GM21786 (cell line): ENCODE results near the gene FXYD5.

ENCODE experiments used
- ATAC-seq: cut with Tn5 transposase; IDR thresholded peaks from one replicate; pipeline ENCODE4 v1.9.1; 2021; ENCODE audit not compliant: unreplicated experiment

The FXYD5 gene

DNA sequence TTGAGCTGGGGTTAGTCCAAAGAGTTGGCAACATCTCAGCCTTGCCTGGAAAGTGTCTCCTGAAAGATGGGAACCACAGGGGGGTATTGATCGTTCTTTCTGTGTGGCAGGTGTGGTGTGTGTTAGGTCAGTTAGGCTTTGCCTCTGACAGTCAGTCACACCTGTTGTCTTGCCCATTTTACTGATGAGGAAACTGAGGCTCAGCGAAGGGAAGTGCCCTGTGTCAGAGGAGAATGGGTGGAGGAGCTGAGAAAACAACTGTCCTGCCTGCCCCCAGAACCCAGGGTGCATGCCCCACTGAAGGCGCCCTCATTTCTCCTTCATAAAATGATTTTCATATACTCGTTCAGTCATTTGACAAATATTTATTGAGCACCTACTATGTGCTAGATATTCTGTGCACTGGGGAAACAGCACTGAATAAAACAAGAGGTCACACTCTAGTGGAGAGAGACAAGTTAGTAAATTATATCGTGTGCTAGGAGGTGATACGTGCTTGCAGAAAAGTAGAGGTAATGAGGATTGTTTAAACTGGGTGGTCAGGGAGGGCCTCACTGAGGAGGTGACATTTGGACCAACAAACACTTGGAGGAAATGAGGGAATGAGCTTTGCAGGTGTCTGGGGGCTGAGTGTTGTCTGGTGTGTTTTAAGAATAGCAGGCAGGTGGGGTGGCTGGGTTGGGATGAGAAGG lies 1.6 kb downstream of the FXYD5 start:
- ATAC-seq = no peak

DNA sequence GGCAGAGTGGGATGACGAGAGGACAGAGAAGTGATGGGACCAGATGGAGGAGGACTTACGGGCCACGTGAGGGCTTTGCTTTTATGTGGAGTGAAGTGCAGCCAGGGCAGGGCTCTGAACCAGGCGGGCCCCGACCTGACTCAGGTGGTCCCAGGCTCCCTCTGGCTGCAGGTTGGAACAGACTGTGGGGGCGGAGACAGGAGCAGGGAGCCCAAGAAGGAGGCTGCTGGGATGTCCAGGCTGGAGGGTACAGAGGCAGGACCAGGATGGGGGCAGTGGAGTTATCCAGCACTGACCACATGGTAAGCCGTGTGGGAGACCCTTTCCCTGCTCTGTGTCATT lies 2.1 kb downstream of the FXYD5 start:
- no peak for ATAC-seq

DNA sequence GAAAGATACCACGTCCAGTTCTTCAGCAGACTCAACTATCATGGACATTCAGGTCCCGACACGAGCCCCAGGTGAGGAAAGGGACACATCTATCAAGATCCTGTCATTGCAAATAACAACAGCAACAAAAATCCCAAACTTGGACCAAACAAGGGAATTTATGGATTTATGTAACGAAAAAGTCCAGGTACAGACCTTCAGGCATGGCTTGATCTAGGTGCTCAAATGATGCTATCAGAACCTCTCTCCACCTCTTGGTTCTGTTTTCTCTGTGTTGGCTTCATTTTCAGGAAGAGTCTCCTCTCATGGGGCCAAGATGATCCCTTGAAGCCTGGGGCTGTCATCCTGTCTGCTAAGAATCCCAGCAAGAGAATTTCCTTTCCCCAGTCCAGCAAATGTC lies 2.9 kb downstream of the FXYD5 start:
- no peak for ATAC-seq

DNA sequence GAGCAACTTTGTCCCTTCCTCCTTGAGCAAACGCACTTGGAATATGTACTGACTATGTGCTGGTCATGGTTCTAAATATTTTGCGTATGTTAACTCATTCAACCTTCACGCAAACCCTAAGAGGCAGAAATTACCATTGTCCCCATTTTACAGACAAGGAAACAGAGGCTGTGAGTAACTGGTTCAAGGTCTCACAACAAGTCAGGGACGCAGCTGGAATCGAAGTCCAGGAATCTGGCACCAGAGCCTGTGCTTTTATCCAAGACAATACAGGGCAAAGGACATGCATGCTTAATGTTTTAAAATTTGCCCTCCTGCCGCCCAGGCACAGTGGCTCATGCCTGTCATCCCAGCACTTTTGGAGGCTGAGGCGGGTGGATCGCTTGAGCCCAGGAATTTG lies 5.1 kb downstream of the FXYD5 start:
- ATAC-seq = no peak

DNA sequence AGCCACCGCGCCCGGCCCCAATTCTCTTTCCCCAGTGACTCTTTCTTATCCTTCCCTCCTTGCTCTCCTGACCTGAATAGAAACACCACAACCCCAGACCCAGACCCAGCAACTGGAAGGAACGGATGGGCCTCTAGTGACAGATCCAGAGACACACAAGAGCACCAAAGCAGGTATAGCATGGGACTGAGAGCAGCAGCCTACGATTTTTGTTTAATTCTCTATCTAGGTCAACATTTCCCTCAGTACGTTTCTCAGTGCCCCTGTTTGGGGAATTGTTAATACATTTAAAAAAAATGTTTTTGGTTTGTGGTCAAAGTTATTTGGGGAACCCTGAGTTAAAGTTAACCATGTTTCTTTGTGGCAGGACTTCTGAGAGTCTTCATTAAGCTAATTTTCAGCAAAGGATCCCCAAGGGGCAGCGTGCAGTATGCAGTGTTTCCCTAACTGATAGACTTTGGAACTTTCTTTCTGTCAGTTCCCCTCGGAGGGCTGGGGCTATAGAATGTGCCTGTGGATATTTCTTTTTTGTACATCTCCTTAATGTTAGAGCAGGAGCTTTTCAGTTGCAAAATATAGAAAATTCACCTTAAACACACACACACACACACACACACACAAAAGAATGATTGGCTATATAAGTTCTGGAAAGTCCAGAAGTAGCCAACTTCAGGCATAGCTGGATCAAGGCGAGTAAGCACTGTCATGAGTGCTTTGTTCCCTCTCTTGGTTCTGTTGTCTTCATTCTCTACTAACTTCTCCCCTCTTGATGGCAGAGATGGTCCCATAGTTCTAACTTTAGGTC lies 6.3 kb downstream of the FXYD5 start:
- no peak for ATAC-seq

GRCh38 chr19:35161434-35161743 lies 6.9 kb downstream of the FXYD5 start:
- ATAC-seq = no peak

- no peak for ATAC-seq
Observed at GRCh38 chr19:35162471-35163326, 8.2 kb downstream of the FXYD5 start.

- no peak for ATAC-seq
Observed at GRCh38 chr19:35164418-35164817, 9.9 kb downstream of the FXYD5 start.

DNA sequence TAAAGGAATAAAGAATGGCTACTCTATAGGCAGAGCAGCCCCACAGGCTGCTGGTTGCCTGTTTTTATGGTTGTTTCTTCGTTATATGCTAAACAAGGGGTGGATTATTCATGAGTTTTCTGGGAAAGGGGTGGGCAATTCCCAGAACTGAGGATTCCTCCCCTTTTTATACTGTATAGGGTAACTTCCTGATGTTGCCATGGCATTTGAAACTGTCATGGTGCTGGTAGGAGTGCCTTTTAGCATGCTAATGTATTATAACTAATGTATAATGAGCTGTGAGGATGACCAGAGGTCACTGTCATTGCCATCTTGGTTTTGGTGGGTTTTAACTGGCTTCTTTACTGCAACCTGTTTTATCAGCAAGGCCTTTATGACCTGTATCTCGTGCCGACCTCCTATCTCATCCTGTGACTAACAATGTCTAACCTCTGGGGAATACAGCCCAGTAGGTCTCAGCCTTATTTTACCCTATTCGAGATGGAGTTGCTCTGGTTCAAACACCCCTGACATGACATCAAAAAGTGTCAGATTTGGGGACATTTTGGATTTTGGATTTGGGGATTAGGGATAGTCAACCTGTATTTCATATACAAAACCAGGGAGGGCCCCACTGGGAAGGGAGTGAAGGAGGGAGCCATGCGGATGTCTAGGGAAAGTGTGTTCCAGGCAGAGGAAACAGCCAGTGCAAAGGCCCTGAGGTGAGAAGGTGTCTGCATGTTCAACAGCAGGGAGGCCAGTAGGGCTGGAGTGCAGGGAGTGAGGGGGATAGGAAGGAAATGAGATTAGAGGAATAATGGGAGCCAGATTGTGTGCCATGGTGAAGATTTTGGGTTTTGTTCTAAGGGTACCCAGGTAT lies 10.9 kb downstream of the FXYD5 start:
- ATAC-seq = no peak

GRCh38 chr19:35166100-35167063 lies 11.8 kb downstream of the FXYD5 start:
- ATAC-seq = no peak

- no peak for ATAC-seq
Observed at GRCh38 chr19:35167251-35168119, 12.9 kb downstream of the FXYD5 start.

GRCh38 chr19:35168196-35168595 lies 13.7 kb downstream of the FXYD5 start:
- ATAC-seq = no peak

GRCh38 chr19:35169221-35169995 lies 14.9 kb downstream of the FXYD5 start:
- no peak for ATAC-seq

DNA sequence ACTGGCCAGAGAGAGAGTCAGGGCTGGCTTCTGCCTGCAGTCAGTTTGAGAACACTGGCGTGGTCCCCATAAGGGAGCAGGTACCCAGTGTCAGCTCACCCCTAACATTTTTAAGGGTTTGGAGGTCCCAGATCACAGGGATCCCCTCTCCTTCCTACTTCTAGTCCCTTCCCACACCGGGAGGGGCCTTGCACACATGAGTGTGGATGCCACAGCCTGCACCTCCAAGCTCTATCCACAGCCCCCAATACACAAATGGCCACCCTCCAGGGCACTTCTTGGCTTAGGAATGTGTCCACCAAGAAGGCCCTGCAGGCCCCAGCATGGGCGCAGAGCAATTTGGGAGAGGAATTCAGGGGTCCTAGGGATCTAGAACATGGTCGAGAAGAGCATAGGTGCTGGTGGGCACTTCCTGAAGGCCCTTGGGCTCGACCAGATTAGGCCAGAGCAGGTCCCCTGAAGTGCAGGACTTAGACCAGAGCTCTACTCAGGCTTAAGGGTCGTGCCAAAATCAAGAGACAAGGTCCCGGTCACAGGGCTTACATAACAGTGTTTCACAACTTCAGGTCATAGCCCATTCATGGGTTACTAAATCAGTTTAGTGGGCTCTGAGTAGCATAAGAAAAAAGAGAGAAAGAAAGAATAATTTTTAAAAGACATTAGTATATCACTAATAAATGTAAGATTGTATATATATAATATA lies 16.0 kb downstream of the FXYD5 start:
- no peak for ATAC-seq

GRCh38 chr19:35171730-35172129 lies 17.2 kb downstream of the FXYD5 start:
- ATAC-seq = no peak

GRCh38 chr19:35174226-35174625 lies 19.7 kb downstream of the FXYD5 start:
- ATAC-seq = no peak

GRCh38 chr19:35176181-35176570 lies 21.6 kb downstream of the FXYD5 start:
- ATAC-seq = no peak
